Omental fat pad (tissue), 4 donors: ENCODE results near the gene MDK. TPM values are rescaled to one million over a fixed set of nuclear protein-coding genes. Genes with fewer than 3 reads are reported as not detected.

Experiments used
- ATAC-seq: fragments of 150-250 bp; one replicate; pipeline ENCODE4 v1.9.1; 2016; ENCODE audit warnings: mild to moderate bottlenecking, moderate library complexity; ENCODE audit not compliant: low FRiP score
- DNase-seq: peaks from one replicate; pipeline ENCODE4 v3.0.0-alpha.2; 2019; ENCODE audit warnings: low spot score
- CTCF ChIP-seq, 3 donors: fragments of 450-650 bp; IDR thresholded peaks; one replicate each; pipeline ENCODE4 v1.5.1; 2016 to 2017; ENCODE audit warnings: antibody characterized with exemption in 3 of 3, mild to moderate bottlenecking in 3 of 3, moderate library complexity in 2 of 3
- total RNA-seq, 4 donors: library from RNA; depleted of rRNA; stranded (reverse); fragments of >200 nt; gene quantifications; one replicate each; pipeline ENCODE4 v1.1.0, GENCODE V29; 2016

MDK gene
- total RNA-seq, 4 donors from 2014 or later: 11.7 to 18.1 (median 15.2) TPM

GRCh38 chr11:46417711-46418110 lies 36.2 kb downstream of the MDK start:
- no peak for DNase-seq
- ATAC-seq: no peak
- TF ChIP-seq CTCF (IDR thresholded peaks at IDR 0.05): no peak

GRCh38 chr11:46418751-46419150 lies 37.3 kb downstream of the MDK start:
- ATAC-seq: no peak
- no peak for DNase-seq

GRCh38 chr11:46420513-46420912 lies 39.0 kb downstream of the MDK start:
- ATAC-seq: no peak
- DNase-seq: no peak
- TF ChIP-seq CTCF (IDR thresholded peaks at IDR 0.05): no peak

More at GRCh38 chr11:46418751-46419150, 37.3 kb downstream of the MDK start:
- no peak for TF ChIP-seq CTCF (IDR thresholded peaks at IDR 0.05)

GRCh38 chr11:46421257-46421880 lies 39.9 kb downstream of the MDK start:
- no peak for TF ChIP-seq CTCF (IDR thresholded peaks at IDR 0.05)
- DNase-seq (no peak), ATAC-seq (no peak)

- DNase-seq (no peak), ATAC-seq (no peak)
- no peak for TF ChIP-seq CTCF (IDR thresholded peaks at IDR 0.05)
These were observed 41.1 kb downstream of the MDK start for GRCh38 chr11:46422588-46422987.

GRCh38 chr11:46426233-46426991 lies 44.9 kb downstream of the MDK start:
- TF ChIP-seq CTCF (IDR thresholded peaks at IDR 0.05): no peak
- DNase-seq: no peak
- ATAC-seq: no peak

- DNase-seq (no peak), ATAC-seq (no peak)
- no peak for TF ChIP-seq CTCF (IDR thresholded peaks at IDR 0.05)
These were observed 45.9 kb downstream of the MDK start for GRCh38 chr11:46427364-46427763.
